ENCODE data around the gene BRI3. TPM values are rescaled to one million over a fixed set of nuclear protein-coding genes. Genes with fewer than 3 reads are reported as not detected.

BRI3 gene
- total RNA-seq, 1 experiment from 2014 or later, result 154 TPM

DNA sequence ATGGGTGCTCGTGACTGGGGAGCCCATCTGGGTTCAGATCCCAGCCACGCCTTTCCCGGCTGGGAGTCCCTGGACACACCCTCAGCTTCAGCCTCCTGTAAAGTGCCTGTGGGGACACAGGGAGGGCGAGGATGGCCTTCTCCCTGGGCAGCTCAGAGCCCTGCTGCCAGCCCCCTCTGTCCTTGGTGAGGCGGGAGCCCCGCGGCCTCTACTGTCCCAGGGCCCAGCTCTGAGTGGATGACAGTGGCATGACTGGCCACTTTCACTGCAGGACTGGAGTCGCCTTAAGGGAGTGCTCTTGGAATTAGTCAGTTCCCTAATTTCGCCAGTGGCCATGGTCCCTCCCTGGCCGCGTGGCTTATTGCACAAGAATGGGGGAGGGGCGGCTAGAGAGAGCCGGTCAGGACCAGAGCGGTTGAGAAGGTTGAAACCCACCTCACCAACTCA, 4.6 kb downstream of the BRI3 start:
- BruUV-seq (replicated peaks), result no TSS peak
- peak; percentile 87 for DNase-seq (ENCODE audit: unreplicated experiment)
- Mint-ChIP-seq H3K4me3 (ENCODE audit: unreplicated experiment) (peak overlapping the region; percentile 64), H3K9me3 (ENCODE audit: unreplicated experiment) (no peaks in the 10 kb centered on the region), H3K27me3 (ENCODE audit: insufficient read depth, unreplicated experiment) (no peaks in the 10 kb centered on the region), H3K36me3 (ENCODE audit: insufficient read depth, unreplicated experiment) (peaks cover 50% of the 10 kb centered on the region), H3K4me1 (ENCODE audit: insufficient read depth, unreplicated experiment) (peaks cover 36% of the 10 kb centered on the region), H3K27ac (ENCODE audit: low read depth, unreplicated experiment) (peak overlapping the region; percentile 89)
- intact Hi-C loops (cut with micrococcal nuclease), result loop anchor here (10.0 kb wide), 1 partner anchor 559 kb away; no protein-coding TSS in a partner anchor
- no peak for TF ChIP-seq CTCF (IDR thresholded peaks at IDR 0.05; ENCODE audit: unreplicated experiment)
- ChIA-PET POLR2A (interaction anchor here (0.6 to 6.6 kb wide), 8 partner anchors 8 to 594 kb away, joined by 3 to 60 read pairs (median 4); partner anchors contain the start of genes BAIAP2L1 and TRRAP), CTCF (interaction anchor here (0.5 to 1.7 kb wide), 11 partner anchors 8 to 264 kb away, joined by 3 to 11 read pairs (median 4); partner anchors contain the start of gene BAIAP2L1)

- Mint-ChIP-seq H3K27me3 (ENCODE audit: insufficient read depth, unreplicated experiment) (no peaks in the 10 kb centered on the region), H3K9me3 (ENCODE audit: unreplicated experiment) (no peaks in the 10 kb centered on the region), H3K36me3 (ENCODE audit: insufficient read depth, unreplicated experiment) (peaks cover 58% of the 10 kb centered on the region), H3K27ac (ENCODE audit: low read depth, unreplicated experiment) (peak overlapping the region; percentile 89), H3K4me1 (ENCODE audit: insufficient read depth, unreplicated experiment) (peaks cover 36% of the 10 kb centered on the region), H3K4me3 (ENCODE audit: unreplicated experiment) (peak overlapping the region; percentile 64)
- ChIA-PET POLR2A (interaction anchor here (0.5 to 6.6 kb wide), 10 partner anchors 7 to 1462 kb away, joined by 3 to 60 read pairs (median 4); partner anchors contain the start of genes BAIAP2L1 and TRRAP), CTCF (interaction anchor here (0.6 to 5.5 kb wide), 11 partner anchors 19 to 1990 kb away, joined by 3 to 33 read pairs (median 3); partner anchors contain the start of gene BAIAP2L1)
- no TSS peak for BruUV-seq (replicated peaks)
- intact Hi-C loops (cut with micrococcal nuclease), result loop anchor here (10.0 kb wide), 1 partner anchor 558 kb away; no protein-coding TSS in a partner anchor
- peak; percentile 36 for DNase-seq (ENCODE audit: unreplicated experiment)
- TF ChIP-seq CTCF (IDR thresholded peaks at IDR 0.05; ENCODE audit: unreplicated experiment), result no peak
Measured at GRCh38 chr7:98286701-98287485, 5.4 kb downstream of the BRI3 start.

DNA sequence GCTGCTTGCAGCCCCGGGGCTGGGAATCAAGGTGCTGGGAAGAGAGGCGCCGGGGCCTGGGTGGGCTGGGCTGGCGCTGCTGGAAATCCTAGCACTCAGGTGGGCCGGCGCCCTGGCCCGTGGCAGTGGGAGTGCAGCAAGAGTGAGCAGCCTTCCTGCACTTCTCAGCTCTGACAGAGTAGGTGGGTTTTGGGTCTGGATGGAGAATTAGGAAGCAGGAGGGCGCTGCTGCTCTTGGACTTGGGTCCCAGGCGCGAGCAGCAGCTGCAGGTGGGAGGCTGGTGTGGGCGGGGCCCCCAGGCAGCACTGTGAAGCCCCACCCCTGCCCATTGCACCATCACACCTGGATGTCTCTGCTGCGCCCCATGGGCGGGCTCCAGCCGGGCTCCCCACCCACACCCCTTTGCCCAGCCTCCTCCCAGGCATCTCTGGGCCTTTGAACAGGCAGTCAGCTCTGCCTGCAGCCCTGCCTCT, 6.0 kb downstream of the BRI3 start:
- Mint-ChIP-seq H3K27me3 (ENCODE audit: insufficient read depth, unreplicated experiment) (no peaks in the 10 kb centered on the region), H3K27ac (ENCODE audit: low read depth, unreplicated experiment) (peak overlapping the region; percentile 54), H3K36me3 (ENCODE audit: insufficient read depth, unreplicated experiment) (peaks cover 61% of the 10 kb centered on the region), H3K4me3 (ENCODE audit: unreplicated experiment) (peak overlapping the region; percentile 64), H3K9me3 (ENCODE audit: unreplicated experiment) (no peaks in the 10 kb centered on the region), H3K4me1 (ENCODE audit: insufficient read depth, unreplicated experiment) (peaks cover 36% of the 10 kb centered on the region)
- ChIA-PET CTCF (interaction anchor here (0.6 to 5.5 kb wide), 5 partner anchors 46 to 554 kb away, joined by 3 to 33 read pairs (median 3); partner anchors contain the start of gene BAIAP2L1), POLR2A (interaction anchor here (0.5 to 6.6 kb wide), 10 partner anchors 11 to 1462 kb away, joined by 3 to 60 read pairs (median 4); partner anchors contain the start of gene BAIAP2L1)
- no TSS peak for BruUV-seq (replicated peaks)
- TF ChIP-seq CTCF (IDR thresholded peaks at IDR 0.05; ENCODE audit: unreplicated experiment), result no peak
- intact Hi-C loops (cut with micrococcal nuclease), result loop anchor here (10.0 kb wide), 1 partner anchor 557 kb away; no protein-coding TSS in a partner anchor
- peak; percentile 86 for DNase-seq (ENCODE audit: unreplicated experiment)
